CD4-positive, alpha-beta memory T cell (primary cell): ENCODE measurements around the gene EDEM1. TPM values are rescaled to one million over a fixed set of nuclear protein-coding genes. Genes with fewer than 3 reads are reported as not detected.

Source experiments
- CTCF ChIA-PET: fragments of 350-600 bp; sonication (Branson Sonifier 250); formaldehyde crosslinking; loops from one replicate; lab custom pipeline; 2021; ENCODE audit warnings: inconsistent platforms; ENCODE audit not compliant: partially characterized antibody; lab: Charles Lee
- POLR2A ChIA-PET: fragments of 350-600 bp; sonication (Branson Sonifier 250); formaldehyde crosslinking; loops from one replicate; lab custom pipeline; 2021; ENCODE audit not compliant: partially characterized antibody; lab: Charles Lee
- DNase-seq, 5 donors: peaks; one replicate each; pipeline versions ENCODE4 v3.0.0 to v3.0.0-alpha.2; 2020 to 2022; ENCODE audit warnings: mixed read lengths in 1 of 5
- H3K27ac ChIP-seq: one replicate; pipeline ENCODE4 v1.7.0; 2013; ENCODE audit warnings: low read depth, low read length
- H3K27me3 ChIP-seq: 2 replicates; pipeline ENCODE4 v1.7.0; 2013; ENCODE audit warnings: mild to moderate bottlenecking, low read length, moderate library complexity; ENCODE audit not compliant: insufficient read depth
- H3K36me3 ChIP-seq: 2 replicates; pipeline ENCODE4 v1.7.0; 2013; ENCODE audit warnings: mild to moderate bottlenecking, low read length, moderate library complexity; ENCODE audit not compliant: insufficient read depth
- H3K4me1 ChIP-seq: 2 replicates; pipeline ENCODE4 v1.7.0; 2013; ENCODE audit warnings: mild to moderate bottlenecking, low read length, moderate library complexity; ENCODE audit not compliant: insufficient read depth
- H3K4me3 ChIP-seq, 2 donors: one replicate each; pipeline ENCODE4 v1.7.0; 2013; ENCODE audit warnings: low read length in 2 of 2, mild to moderate bottlenecking in 1 of 2
- H3K9me3 ChIP-seq, 2 donors: one replicate each; pipeline ENCODE4 v1.7.0; 2013; ENCODE audit warnings: low read length in 2 of 2, control low read depth in 1 of 2; ENCODE audit not compliant: control insufficient read depth in 1 of 2
- H3K27ac Mint-ChIP-seq, 7 donors: one replicate each; pipeline ENCODE4 v1.8.0; 2020 to 2021; ENCODE audit warnings: mixed read lengths in 7 of 7, mild to moderate bottlenecking in 6 of 7, inconsistent platforms in 3 of 7, moderate library complexity in 3 of 7
- H3K27me3 Mint-ChIP-seq, 2 donors: one replicate each; pipeline ENCODE4 v1.8.0; 2020 to 2021; ENCODE audit warnings: mixed read lengths in 2 of 2
- H3K36me3 Mint-ChIP-seq, 2 donors: one replicate each; pipeline ENCODE4 v1.8.0; 2020 to 2021; ENCODE audit warnings: mixed read lengths in 2 of 2, inconsistent platforms in 1 of 2, mild to moderate bottlenecking in 1 of 2
- H3K4me1 Mint-ChIP-seq, 4 donors: one replicate each; pipeline ENCODE4 v1.8.0; 2020 to 2021; ENCODE audit warnings: mixed read lengths in 4 of 4, mild to moderate bottlenecking in 1 of 4
- H3K4me3 Mint-ChIP-seq, 8 donors: one replicate each; pipeline ENCODE4 v1.8.0; 2020 to 2021; ENCODE audit warnings: mixed read lengths in 8 of 8, mild to moderate bottlenecking in 7 of 8, moderate library complexity in 6 of 8, inconsistent platforms in 3 of 8
- H3K9me3 Mint-ChIP-seq, 8 donors: one replicate each; pipeline ENCODE4 v1.8.0; 2020 to 2021; ENCODE audit warnings: mixed read lengths in 8 of 8, mild to moderate bottlenecking in 5 of 8, inconsistent platforms in 3 of 8, moderate library complexity in 1 of 8
- intact Hi-C: fragments of 100-400 bp; cut with micrococcal nuclease; formaldehyde crosslinking; loops from one replicate; pipeline ENCODE4 v1.15.1; 2023
- polyA plus RNA-seq, 2 donors: library from polyadenylated mRNA; unstranded; fragments of 300-500 nt; fragmentation: Illumina TruSeq; gene quantifications; one replicate each; pipeline ENCODE4 v1.2.3, GENCODE V29; 2021
- total RNA-seq, 2 experiments: library from RNA; stranded (reverse); gene quantifications; one replicate each; pipeline ENCODE4 v1.2.3, GENCODE V29; 2021

EDEM1 gene
- total and polyA plus RNA-seq, 4 experiments from 2014 or later = 42.4 to 153 (median 99.4) TPM

GRCh38 chr3:5222283-5223005, 34.9 kb downstream of the EDEM1 start:
- Mint-ChIP-seq H3K27ac (peak overlapping the region in 3 of 7 donors; percentile 3 to 67 (median 43)), H3K9me3 (no peaks in the 10 kb centered on the region), H3K27me3 (no peaks in the 10 kb centered on the region), H3K36me3 (peaks cover 16 to 24% of the 10 kb centered on the region in 2 donors), H3K4me3 (no peak overlapping the region), H3K4me1 (peaks cover 0 to 7% (median 5%) of the 10 kb centered on the region in 4 donors)
- no peaks in the 10 kb centered on the region for H3K27me3 ChIP-seq
- no peak for DNase-seq
- CTCF ChIA-PET = interaction anchor here (1.4 kb wide), 1 partner anchor 86 kb away, joined by 3 read pairs; no protein-coding TSS in a partner anchor
- intact Hi-C loops = no loop called here
- H3K4me3 ChIP-seq = no peak overlapping the region
- no peaks in the 10 kb centered on the region for H3K4me1 ChIP-seq
- H3K27ac ChIP-seq = no peak overlapping the region
- POLR2A ChIA-PET = interaction anchor here (0.6 to 1.3 kb wide), 2 partner anchors 25 to 33 kb away, joined by 3 to 4 read pairs; no protein-coding TSS in a partner anchor
- peaks cover 14% of the 10 kb centered on the region for H3K36me3 ChIP-seq
- H3K9me3 ChIP-seq = no peaks in the 10 kb centered on the region

- Histone ChIP-seq H3K27ac (no peak overlapping the region), H3K4me1 (no peaks in the 10 kb centered on the region), H3K27me3 (no peaks in the 10 kb centered on the region), H3K9me3 (no peaks in the 10 kb centered on the region), H3K4me3 (no peak overlapping the region), H3K36me3 (no peaks in the 10 kb centered on the region)
- CTCF ChIA-PET = interaction anchor here (0.7 to 2.2 kb wide), 3 partner anchors 8 to 89 kb away, joined by 3 to 11 read pairs (median 3); no protein-coding TSS in a partner anchor
- Mint-ChIP-seq H3K4me3 (no peak overlapping the region), H3K27ac (no peak overlapping the region), H3K27me3 (no peaks in the 10 kb centered on the region), H3K36me3 (peaks cover 0 to under 1% of the 10 kb centered on the region in 2 donors), H3K4me1 (peaks cover 0 to 2% (median 0%) of the 10 kb centered on the region in 4 donors), H3K9me3 (no peaks in the 10 kb centered on the region)
- intact Hi-C loops = loop anchor here (2.0 kb wide), 1 partner anchor 90 kb away; no protein-coding TSS in a partner anchor
- peak in 1 of 5 donors; percentile 5 for DNase-seq
- POLR2A ChIA-PET = no interaction called here
These were observed 39.3 kb downstream of the EDEM1 start for GRCh38 chr3:5226783-5227182.

GRCh38 chr3:5227812-5228211, 40.3 kb downstream of the EDEM1 start:
- H3K36me3 ChIP-seq = no peaks in the 10 kb centered on the region
- Mint-ChIP-seq H3K9me3 (no peaks in the 10 kb centered on the region), H3K27me3 (no peaks in the 10 kb centered on the region), H3K36me3 (no peaks in the 10 kb centered on the region), H3K27ac (no peak overlapping the region), H3K4me3 (no peak overlapping the region), H3K4me1 (no peaks in the 10 kb centered on the region)
- CTCF ChIA-PET = interaction anchor here (1.1 to 2.2 kb wide), 2 partner anchors 9 to 90 kb away, joined by 3 to 11 read pairs; no protein-coding TSS in a partner anchor
- no peaks in the 10 kb centered on the region for H3K4me1 ChIP-seq
- DNase-seq = no peak
- H3K27ac ChIP-seq = no peak overlapping the region
- H3K4me3 ChIP-seq = no peak overlapping the region
- intact Hi-C loops = loop anchor here (2.0 kb wide), 1 partner anchor 91 kb away; no protein-coding TSS in a partner anchor
- POLR2A ChIA-PET = no interaction called here
- H3K9me3 ChIP-seq = no peaks in the 10 kb centered on the region
- no peaks in the 10 kb centered on the region for H3K27me3 ChIP-seq

GRCh38 chr3:5229414-5229813, 41.9 kb downstream of the EDEM1 start:
- intact Hi-C loops = no loop called here
- Histone ChIP-seq H3K36me3 (no peaks in the 10 kb centered on the region), H3K27ac (no peak overlapping the region), H3K27me3 (no peaks in the 10 kb centered on the region), H3K9me3 (no peaks in the 10 kb centered on the region), H3K4me1 (no peaks in the 10 kb centered on the region), H3K4me3 (no peak overlapping the region)
- Mint-ChIP-seq H3K36me3 (no peaks in the 10 kb centered on the region), H3K27me3 (no peaks in the 10 kb centered on the region), H3K4me1 (no peaks in the 10 kb centered on the region), H3K4me3 (no peak overlapping the region), H3K9me3 (no peaks in the 10 kb centered on the region), H3K27ac (no peak overlapping the region)
- no peak for DNase-seq
- POLR2A ChIA-PET = no interaction called here
- CTCF ChIA-PET = no interaction called here

- no peaks in the 10 kb centered on the region for H3K27me3 Mint-ChIP-seq
- H3K27ac ChIP-seq = no peak overlapping the region
- no peak for DNase-seq
- ChIA-PET CTCF (interaction anchor here (2.8 kb wide), 1 partner anchor 93 kb away, joined by 24 read pairs; no protein-coding TSS in a partner anchor), POLR2A (no interaction called here)
- H3K4me3 Mint-ChIP-seq = no peak overlapping the region
- no peaks in the 10 kb centered on the region for H3K9me3 ChIP-seq
- no peak overlapping the region for H3K27ac Mint-ChIP-seq
- no peak overlapping the region for H3K4me3 ChIP-seq
- H3K4me1 ChIP-seq = no peaks in the 10 kb centered on the region
- H3K4me1 Mint-ChIP-seq = no peaks in the 10 kb centered on the region
- H3K36me3 Mint-ChIP-seq = no peaks in the 10 kb centered on the region
- no peaks in the 10 kb centered on the region for H3K9me3 Mint-ChIP-seq
- intact Hi-C loops = no loop called here
- no peaks in the 10 kb centered on the region for H3K36me3 ChIP-seq
- H3K27me3 ChIP-seq = no peaks in the 10 kb centered on the region
These were observed 43.6 kb downstream of the EDEM1 start for GRCh38 chr3:5231074-5231473.

- no peak for DNase-seq
- intact Hi-C loops = no loop called here
- no peaks in the 10 kb centered on the region for H3K27me3 Mint-ChIP-seq
- H3K27ac Mint-ChIP-seq = no peak overlapping the region
- ChIA-PET CTCF (interaction anchor here (1.6 to 2.8 kb wide), 2 partner anchors 25 to 94 kb away, joined by 3 to 24 read pairs; no protein-coding TSS in a partner anchor), POLR2A (no interaction called here)
- no peaks in the 10 kb centered on the region for H3K9me3 Mint-ChIP-seq
- H3K4me1 ChIP-seq = no peaks in the 10 kb centered on the region
- H3K36me3 ChIP-seq = no peaks in the 10 kb centered on the region
- H3K4me1 Mint-ChIP-seq = no peaks in the 10 kb centered on the region
- H3K4me3 ChIP-seq = no peak overlapping the region
- H3K36me3 Mint-ChIP-seq = no peaks in the 10 kb centered on the region
- no peak overlapping the region for H3K4me3 Mint-ChIP-seq
- no peak overlapping the region for H3K27ac ChIP-seq
- H3K27me3 ChIP-seq = no peaks in the 10 kb centered on the region
- no peaks in the 10 kb centered on the region for H3K9me3 ChIP-seq
These were observed 44.0 kb downstream of the EDEM1 start for GRCh38 chr3:5231487-5231886.

- Histone ChIP-seq H3K27me3 (no peaks in the 10 kb centered on the region), H3K4me1 (no peaks in the 10 kb centered on the region), H3K27ac (no peak overlapping the region), H3K9me3 (no peaks in the 10 kb centered on the region), H3K36me3 (no peaks in the 10 kb centered on the region), H3K4me3 (no peak overlapping the region)
- POLR2A ChIA-PET = interaction anchor here (0.6 to 1.0 kb wide), 2 partner anchors 44 to 256 kb away, joined by 3 read pairs; no protein-coding TSS in a partner anchor
- Mint-ChIP-seq H3K27me3 (no peaks in the 10 kb centered on the region), H3K4me1 (no peaks in the 10 kb centered on the region), H3K4me3 (no peak overlapping the region), H3K9me3 (no peaks in the 10 kb centered on the region), H3K27ac (no peak overlapping the region), H3K36me3 (no peaks in the 10 kb centered on the region)
- CTCF ChIA-PET = interaction anchor here (1.0 to 2.8 kb wide), 7 partner anchors 26 to 521 kb away, joined by 3 to 24 read pairs (median 4); no protein-coding TSS in a partner anchor
- DNase-seq = no peak
- intact Hi-C loops = no loop called here
These were observed 45.1 kb downstream of the EDEM1 start for GRCh38 chr3:5232570-5232969.
